Prostate gland (tissue), 2 donors: ENCODE results near the gene EIF4G2.

Source experiments
- CTCF ChIP-seq, 4 experiments: fragments of 200-600 bp in 2 of 4; fragments of 450-650 bp in 2 of 4; sonication (generic) in 2 of 4; IDR thresholded peaks; 1 replicate in 3 of 4; 2 replicates in 1 of 4; pipeline ENCODE4 v1.5.1; 2016 to 2019; ENCODE audit warnings: antibody characterized with exemption in 4 of 4, mild to moderate bottlenecking in 2 of 4, moderate library complexity in 2 of 4
- POLR2A ChIP-seq: fragments of 450-650 bp; IDR thresholded peaks from one replicate; pipeline ENCODE4 v1.6.1; 2016; ENCODE audit warnings: antibody characterized with exemption, mild to moderate bottlenecking

GRCh38 chr11:10797531-10797930, 11.2 kb downstream of the EIF4G2 start:
- no peak for TF ChIP-seq CTCF (IDR thresholded peaks at IDR 0.05)
- TF ChIP-seq POLR2A: no peak
